ENCODE measurements around the gene SIAH3.

- TF ChIP-seq ZNF501 (tag by site-specific recombination; IDR thresholded peaks at IDR 0.05) (no peak), CTCF (tag by site-specific recombination; IDR thresholded peaks at IDR 0.05) (no peak), ZNF24 (tag by site-specific recombination; IDR thresholded peaks at IDR 0.05) (no peak), ZNF555 (tag by site-specific recombination; conservative IDR thresholded peaks at IDR 0.05) (no peak), ZNF621 (tag by site-specific recombination; IDR thresholded peaks at IDR 0.05) (no peak)
- TF ChIP-seq, protein P1, sequence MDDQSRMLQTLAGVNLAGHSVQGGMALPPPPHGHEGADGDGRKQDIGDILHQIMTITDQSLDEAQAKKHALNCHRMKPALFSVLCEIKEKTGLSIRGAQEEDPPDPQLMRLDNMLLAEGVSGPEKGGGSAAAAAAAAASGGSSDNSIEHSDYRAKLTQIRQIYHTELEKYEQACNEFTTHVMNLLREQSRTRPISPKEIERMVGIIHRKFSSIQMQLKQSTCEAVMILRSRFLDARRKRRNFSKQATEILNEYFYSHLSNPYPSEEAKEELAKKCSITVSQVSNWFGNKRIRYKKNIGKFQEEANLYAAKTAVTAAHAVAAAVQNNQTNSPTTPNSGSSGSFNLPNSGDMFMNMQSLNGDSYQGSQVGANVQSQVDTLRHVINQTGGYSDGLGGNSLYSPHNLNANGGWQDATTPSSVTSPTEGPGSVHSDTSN (CRISPR knock-in tag; IDR thresholded peaks at IDR 0.05): no peak
These were observed 42.6 kb downstream of the SIAH3 start for GRCh38 chr13:45808925-45809324.
